SK-N-SH treated with all-trans-retinoic acid at 6 μM for 48 hours (cell line): ENCODE data around the gene DCLK1.

ENCODE experiments used
- ARNTL ChIP-seq: fragments of 450-650 bp; formaldehyde crosslinking; IDR thresholded peaks from 2 replicates; pipeline ENCODE4 v1.5.0; 2020; ENCODE audit warnings: low read depth, mild to moderate bottlenecking, moderate library complexity, borderline replicate concordance
- CSDC2 ChIP-seq: fragments of 250-450 bp; sonication (Bioruptor Pico); IDR thresholded peaks from 2 replicates; pipeline ENCODE4 v1.5.0; 2020; ENCODE audit warnings: mild to moderate bottlenecking, moderate library complexity
- ESRRG ChIP-seq: fragments of 250-450 bp; sonication (Bioruptor Pico); IDR thresholded peaks from 2 replicates; pipeline ENCODE4 v1.6.1; 2021; ENCODE audit warnings: mild to moderate bottlenecking
- OSR1 ChIP-seq: fragments of 250-450 bp; sonication (Bioruptor Pico); IDR thresholded peaks from 2 replicates; pipeline ENCODE4 v1.8.0; 2022; ENCODE audit warnings: moderate library complexity, mild to moderate bottlenecking, inconsistent platforms
- TCF4 ChIP-seq: fragments of 250-450 bp; sonication (Bioruptor Pico); IDR thresholded peaks from 2 replicates; pipeline ENCODE4 v1.8.0; 2021; ENCODE audit warnings: mild to moderate bottlenecking, moderate library complexity, borderline replicate concordance
- TSHZ2 ChIP-seq: fragments of 250-450 bp; sonication (Bioruptor Pico); IDR thresholded peaks from 2 replicates; pipeline ENCODE4 v1.5.0; 2020; ENCODE audit warnings: mild to moderate bottlenecking, moderate library complexity
- ZFP3 ChIP-seq: fragments of 250-450 bp; sonication (Bioruptor Pico); IDR thresholded peaks from 2 replicates; pipeline ENCODE4 v1.5.0; 2020; ENCODE audit warnings: mild to moderate bottlenecking, moderate library complexity
- ZFP30 ChIP-seq: fragments of 450-650 bp; formaldehyde crosslinking; IDR thresholded peaks from 2 replicates; pipeline ENCODE4 v1.5.0; 2022; ENCODE audit warnings: mild to moderate bottlenecking, moderate library complexity
- ZNF565 ChIP-seq: fragments of 450-650 bp; formaldehyde crosslinking; conservative IDR thresholded peaks from 2 replicates; pipeline ENCODE4 v1.5.0; 2020; ENCODE audit warnings: low read depth, mild to moderate bottlenecking, moderate library complexity
- ZNF70 ChIP-seq: fragments of 450-650 bp; formaldehyde crosslinking; IDR thresholded peaks from 2 replicates; pipeline ENCODE4 v1.5.0; 2020; ENCODE audit warnings: mild to moderate bottlenecking, moderate library complexity
- ZNF8 ChIP-seq: fragments of 450-650 bp; formaldehyde crosslinking; IDR thresholded peaks from 2 replicates; pipeline ENCODE4 v1.5.0; 2020; ENCODE audit warnings: mild to moderate bottlenecking, moderate library complexity
- TF ChIP-seq, protein P1 (sequence below): fragments of 250-450 bp; sonication (Bioruptor Pico); IDR thresholded peaks from 2 replicates; pipeline ENCODE4 v1.5.1; 2020; ENCODE audit warnings: low read depth, mild to moderate bottlenecking, moderate library complexity

DNA sequence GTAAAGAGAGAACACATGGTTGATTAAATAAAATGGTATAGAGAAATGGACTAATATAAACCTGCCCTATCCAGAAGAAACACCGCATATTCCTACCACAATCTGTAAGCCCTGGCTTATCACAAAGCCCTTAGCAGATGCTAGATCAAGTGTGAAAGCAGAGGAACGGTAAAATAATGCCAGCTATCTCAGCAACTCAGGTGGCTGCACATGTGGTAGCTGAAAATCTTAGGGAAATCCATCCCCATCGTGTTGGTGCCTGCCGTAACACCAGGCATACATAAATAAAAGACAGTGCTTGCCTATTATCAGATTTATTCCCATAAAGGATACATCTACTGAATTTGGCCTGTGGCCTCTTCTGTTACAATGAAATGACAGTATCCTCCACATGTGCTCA lies 350.6 kb downstream of the DCLK1 start:
- no peak for TF ChIP-seq ZFP3 (CRISPR knock-in tag)
- TF ChIP-seq ZFP30 = no peak
- no peak for TF ChIP-seq TCF4
- no peak for TF ChIP-seq ZNF70 (CRISPR knock-in tag)
- TF ChIP-seq OSR1 (CRISPR knock-in tag) = no peak
- TF ChIP-seq ARNTL (CRISPR knock-in tag) = no peak
- no peak for TF ChIP-seq TSHZ2 (CRISPR knock-in tag)
- TF ChIP-seq CSDC2 (CRISPR knock-in tag) = no peak
- TF ChIP-seq ZNF565 = no peak
- TF ChIP-seq, protein P1, sequence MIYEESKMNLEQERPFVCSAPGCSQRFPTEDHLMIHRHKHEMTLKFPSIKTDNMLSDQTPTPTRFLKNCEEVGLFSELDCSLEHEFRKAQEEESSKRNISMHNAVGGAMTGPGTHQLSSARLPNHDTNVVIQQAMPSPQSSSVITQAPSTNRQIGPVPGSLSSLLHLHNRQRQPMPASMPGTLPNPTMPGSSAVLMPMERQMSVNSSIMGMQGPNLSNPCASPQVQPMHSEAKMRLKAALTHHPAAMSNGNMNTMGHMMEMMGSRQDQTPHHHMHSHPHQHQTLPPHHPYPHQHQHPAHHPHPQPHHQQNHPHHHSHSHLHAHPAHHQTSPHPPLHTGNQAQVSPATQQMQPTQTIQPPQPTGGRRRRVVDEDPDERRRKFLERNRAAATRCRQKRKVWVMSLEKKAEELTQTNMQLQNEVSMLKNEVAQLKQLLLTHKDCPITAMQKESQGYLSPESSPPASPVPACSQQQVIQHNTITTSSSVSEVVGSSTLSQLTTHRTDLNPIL (CRISPR knock-in tag) = no peak
- no peak for TF ChIP-seq ZNF8
- TF ChIP-seq ESRRG (CRISPR knock-in tag) = no peak
